ENCODE data around the gene ZNF862. TPM values are rescaled to one million over a fixed set of nuclear protein-coding genes. Genes with fewer than 3 reads are reported as not detected.

The ZNF862 gene
- total RNA-seq, 1 experiment from 2014 or later: 1.9 TPM

DNA sequence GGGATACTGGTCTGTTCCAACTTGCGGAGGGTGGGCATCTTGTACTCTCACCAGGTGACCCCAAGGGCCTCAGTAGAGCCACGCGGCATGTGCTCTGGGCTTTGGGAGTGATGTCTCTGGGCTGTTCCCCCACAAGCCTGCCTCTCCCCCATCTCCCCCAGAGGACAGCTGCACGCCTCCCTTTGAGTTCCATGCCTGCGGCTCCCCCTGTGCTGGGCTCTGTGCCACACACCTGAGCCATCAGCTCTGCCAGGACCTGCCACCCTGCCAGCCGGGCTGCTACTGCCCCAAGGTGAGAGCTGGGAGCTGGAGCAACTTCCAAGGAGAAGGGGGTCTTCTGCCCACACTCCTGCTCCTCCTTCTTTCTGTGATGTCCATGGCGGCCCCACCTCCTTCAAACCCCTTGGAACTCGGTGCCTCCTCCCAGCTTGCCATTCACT, 15.0 kb upstream of the ZNF862 start:
- H3K36me3 Mint-ChIP-seq (ENCODE audit: insufficient read depth in 1 of 3, low read depth in 3 of 3): peaks cover 0 to 4% (median 0%) of the 10 kb centered on the region in 3 experiments; a peak in 1 of 7 replicates
- DNase-seq: no peak
- Histone ChIP-seq H3K56ac (ENCODE audit: insufficient read length, low read depth, low read length) (no peak overlapping the region), H4K8ac (replicated peaks; ENCODE audit: insufficient read length, low read depth, low read length) (no peak overlapping the region), H2BK20ac (ENCODE audit: low read depth, low read length, poor library complexity, severe bottlenecking) (no peak overlapping the region), H4K91ac (ENCODE audit: insufficient read length, low read depth, low read length) (no peak overlapping the region), H3K18ac (ENCODE audit: insufficient read length, low read depth, low read length) (no peak overlapping the region), H3K23me2 (ENCODE audit: insufficient read length, low read depth, low read length, poor library complexity, severe bottlenecking) (no peaks in the 10 kb centered on the region), H3K23ac (ENCODE audit: insufficient read length, low read depth, low read length) (no peak overlapping the region), H3K4me1 (ENCODE audit: insufficient read depth, low read length) (no peaks in the 10 kb centered on the region), H4K20me1 (ENCODE audit: control insufficient read depth, insufficient read depth, insufficient read length) (no peaks in the 10 kb centered on the region), H3K14ac (ENCODE audit: insufficient read depth, low read length) (no peak overlapping the region; the same call in 1 of the 2 replicates), H3K79me2 (ENCODE audit: insufficient read depth, low read length) (no peaks in the 10 kb centered on the region), H2BK15ac (ENCODE audit: low read depth, low read length) (no peak overlapping the region), H2BK5ac (ENCODE audit: insufficient read length, low read length) (no peak overlapping the region), H3T11ph (ENCODE audit: low read length) (no peak overlapping the region), H2BK12ac (ENCODE audit: insufficient read length, low read depth, low read length) (no peak overlapping the region), H2AFZ (ENCODE audit: low read length) (no peak overlapping the region), H3K9me3 (ENCODE audit: control insufficient read depth, low read depth, low read length) (no peaks in the 10 kb centered on the region), H3K4me2 (ENCODE audit: insufficient read depth, insufficient read length, low read length) (no peak overlapping the region), H3K79me1 (ENCODE audit: insufficient read depth, low read depth, low read length, poor library complexity, severe bottlenecking) (no peaks in the 10 kb centered on the region), H2BK120ac (ENCODE audit: low read depth, low read length, poor library complexity, severe bottlenecking) (no peak overlapping the region), H2AK5ac (ENCODE audit: insufficient read length, low read length) (no peak overlapping the region), H4K5ac (ENCODE audit: insufficient read length, low read depth, low read length) (no peak overlapping the region), H3K9ac (ENCODE audit: extremely low read depth, insufficient read length, low read length) (no peak overlapping the region), H3K4ac (ENCODE audit: low read depth, low read length) (no peak overlapping the region), H3K27ac (ENCODE audit: insufficient read length, low read depth, low read length) (no peak overlapping the region), H3K27me3 (ENCODE audit: insufficient read depth, low read length) (no peaks in the 10 kb centered on the region)
- H3K27me3 Mint-ChIP-seq (ENCODE audit: low read depth): peaks cover 12% of the 10 kb centered on the region
- WGBS (ENCODE audit: extremely low coverage, insufficient read length, low lambda C conversion rate): no CpG with 5 or more reads among the region's 8 CpGs
- peaks cover 8 to 13% of the 10 kb centered on the region in 2 experiments; a peak in 4 of 5 replicates for H3K9me3 Mint-ChIP-seq
- peaks cover 0 to 6% of the 10 kb centered on the region in 2 experiments; a peak in 1 of 4 replicates for H3K4me1 Mint-ChIP-seq
- no peak overlapping the region for H3K4me3 Mint-ChIP-seq
- TF ChIP-seq, protein P1, sequence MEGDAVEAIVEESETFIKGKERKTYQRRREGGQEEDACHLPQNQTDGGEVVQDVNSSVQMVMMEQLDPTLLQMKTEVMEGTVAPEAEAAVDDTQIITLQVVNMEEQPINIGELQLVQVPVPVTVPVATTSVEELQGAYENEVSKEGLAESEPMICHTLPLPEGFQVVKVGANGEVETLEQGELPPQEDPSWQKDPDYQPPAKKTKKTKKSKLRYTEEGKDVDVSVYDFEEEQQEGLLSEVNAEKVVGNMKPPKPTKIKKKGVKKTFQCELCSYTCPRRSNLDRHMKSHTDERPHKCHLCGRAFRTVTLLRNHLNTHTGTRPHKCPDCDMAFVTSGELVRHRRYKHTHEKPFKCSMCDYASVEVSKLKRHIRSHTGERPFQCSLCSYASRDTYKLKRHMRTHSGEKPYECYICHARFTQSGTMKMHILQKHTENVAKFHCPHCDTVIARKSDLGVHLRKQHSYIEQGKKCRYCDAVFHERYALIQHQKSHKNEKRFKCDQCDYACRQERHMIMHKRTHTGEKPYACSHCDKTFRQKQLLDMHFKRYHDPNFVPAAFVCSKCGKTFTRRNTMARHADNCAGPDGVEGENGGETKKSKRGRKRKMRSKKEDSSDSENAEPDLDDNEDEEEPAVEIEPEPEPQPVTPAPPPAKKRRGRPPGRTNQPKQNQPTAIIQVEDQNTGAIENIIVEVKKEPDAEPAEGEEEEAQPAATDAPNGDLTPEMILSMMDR (conservative IDR thresholded peaks at IDR 0.05): no peak
- H3K27ac Mint-ChIP-seq: no peak overlapping the region

Data from H9 (cell line).